Cortex of kidney (tissue), 1 donor: ENCODE results near the gene RNU5B-1.

Experiments used
- DNase-seq: peaks from one replicate; lab custom pipeline; 2025; lab: John Stamatoyannopoulos, UW

Gene RNU5B-1

DNA sequence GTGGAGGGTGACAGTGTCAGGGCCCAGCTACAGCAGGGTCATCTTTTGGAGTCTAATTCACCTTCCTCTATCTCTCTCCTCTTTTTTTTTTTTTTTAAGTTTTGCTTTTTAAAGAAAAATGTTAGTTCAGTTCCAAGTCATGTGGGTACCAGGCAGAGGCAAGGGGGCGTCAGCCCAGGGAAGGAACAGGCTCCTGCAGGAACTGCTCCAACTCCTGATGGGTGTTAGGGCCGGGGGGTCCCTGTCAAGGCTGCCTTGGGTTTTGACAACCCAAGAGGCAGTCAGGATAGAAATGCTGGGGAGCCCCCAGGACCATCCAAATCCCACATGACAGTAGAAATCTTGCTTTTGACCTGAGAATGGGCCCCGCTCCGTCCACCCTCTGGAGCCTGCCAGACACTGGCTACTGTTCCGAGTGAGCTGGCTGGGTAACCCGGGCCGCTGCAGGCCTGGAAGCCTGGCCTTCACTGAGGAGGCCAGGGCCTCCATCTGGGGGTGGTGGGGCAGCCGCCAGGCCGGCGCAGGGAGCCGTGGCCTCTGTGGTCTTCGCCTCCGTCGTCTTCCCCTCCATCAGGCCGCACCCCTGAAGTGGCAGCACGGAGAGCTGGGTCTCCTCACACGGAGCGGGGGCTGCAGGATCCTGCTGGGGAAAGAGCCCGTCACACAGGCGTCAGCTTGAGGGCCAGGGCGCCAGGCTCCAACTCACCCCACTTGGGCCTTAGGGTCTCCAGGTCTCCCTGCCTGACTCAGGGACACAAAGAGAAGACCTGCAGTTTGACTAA lies 24.2 kb downstream of the RNU5B-1 start:
- no peak for DNase-seq

GRCh38 chr15:65329288-65329983 lies 25.0 kb downstream of the RNU5B-1 start:
- no peak for DNase-seq

DNA sequence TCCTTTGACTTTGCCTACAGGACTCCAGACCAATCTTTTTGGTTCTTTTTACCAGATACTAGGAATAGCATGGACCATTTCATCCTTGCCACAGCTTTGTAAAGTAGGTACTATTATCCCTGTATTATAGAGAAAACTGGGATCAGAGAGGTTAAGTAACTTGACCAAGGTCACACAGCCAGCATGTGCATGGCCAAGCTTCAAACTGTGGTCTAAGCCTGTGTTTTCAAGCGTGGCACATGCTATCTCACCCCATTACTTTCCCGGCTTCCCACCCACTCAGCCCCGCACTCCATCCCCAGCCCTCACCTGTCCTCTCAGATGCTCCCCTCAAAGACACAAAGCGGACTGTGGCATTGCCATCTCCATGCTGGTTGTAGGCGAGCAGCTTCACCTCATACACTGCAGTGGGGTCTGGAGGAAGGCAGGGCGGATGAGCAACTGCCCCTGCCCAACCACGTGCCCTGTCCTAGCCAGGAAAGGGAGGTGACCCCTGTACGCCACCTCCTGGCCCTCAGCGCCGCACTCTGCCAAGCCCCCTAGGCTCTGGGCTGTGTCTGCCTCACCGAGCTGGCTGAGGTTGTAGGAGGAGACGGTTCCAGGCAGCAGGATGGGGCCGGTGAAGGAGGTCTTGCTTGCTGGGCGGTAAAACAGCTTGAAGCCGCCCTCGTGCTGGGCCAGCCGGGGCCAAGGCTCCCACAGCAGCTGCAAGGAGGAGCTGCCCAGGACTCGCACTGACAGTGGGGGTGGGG lies 25.7 kb downstream of the RNU5B-1 start:
- no peak for DNase-seq

DNA sequence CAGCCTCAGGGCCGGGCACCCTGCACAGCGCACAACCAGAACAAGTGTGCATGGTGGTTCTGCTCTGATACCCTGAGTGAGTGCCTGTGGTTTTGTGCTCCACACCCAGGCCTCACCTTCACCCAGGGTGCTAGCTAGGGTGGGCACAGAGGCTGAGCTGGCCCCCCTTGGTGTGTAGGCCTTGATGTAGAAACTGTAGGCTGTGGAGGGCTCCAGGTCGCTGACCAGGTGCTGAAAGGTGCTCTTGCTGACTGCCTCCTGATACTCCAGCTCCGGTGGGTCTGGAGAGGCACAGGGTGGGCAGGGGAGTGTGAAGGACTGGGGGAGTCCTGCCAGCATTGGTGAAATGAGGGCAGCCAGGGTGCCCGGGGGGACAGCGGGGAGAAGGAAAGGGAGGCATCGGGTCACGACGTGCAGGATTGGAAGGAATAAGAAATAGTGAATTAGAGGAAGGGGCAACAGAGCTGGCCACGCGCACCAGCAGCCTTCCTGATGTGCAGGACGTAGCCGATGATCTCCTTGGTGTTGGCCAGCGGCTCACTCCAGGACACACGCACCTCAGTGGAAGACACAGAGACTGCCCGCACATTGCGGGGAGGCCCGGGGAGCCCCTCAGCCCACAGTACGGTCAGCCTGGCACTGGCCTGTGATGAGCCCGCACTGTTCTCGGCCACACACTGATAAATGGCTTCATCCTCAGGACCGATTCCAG lies 26.6 kb downstream of the RNU5B-1 start:
- no peak for DNase-seq

DNA sequence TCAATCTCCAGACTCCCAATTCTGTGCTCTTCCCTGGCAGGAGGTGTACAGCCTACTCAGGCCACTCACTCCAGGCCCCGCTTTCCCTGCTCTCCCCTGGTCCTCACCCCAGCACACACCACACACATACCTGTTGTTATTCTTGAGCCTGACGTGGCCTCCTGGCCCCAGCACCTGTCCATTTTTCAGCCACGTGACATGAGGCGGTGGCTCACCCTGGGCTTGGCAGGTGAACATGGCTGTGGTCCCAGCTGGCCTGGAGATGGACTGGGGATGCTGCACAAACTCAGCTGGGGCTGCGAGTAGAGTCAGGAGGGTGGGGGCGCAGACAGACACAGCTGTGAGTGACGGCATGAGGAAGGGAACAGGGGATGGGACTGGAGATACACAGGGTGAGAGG lies 27.3 kb downstream of the RNU5B-1 start:
- DNase-seq = no peak

GRCh38 chr15:65332391-65333147 lies 28.1 kb downstream of the RNU5B-1 start:
- DNase-seq = no peak

- DNase-seq = no peak
Measured at GRCh38 chr15:65333148-65333820, 28.8 kb downstream of the RNU5B-1 start.

DNA sequence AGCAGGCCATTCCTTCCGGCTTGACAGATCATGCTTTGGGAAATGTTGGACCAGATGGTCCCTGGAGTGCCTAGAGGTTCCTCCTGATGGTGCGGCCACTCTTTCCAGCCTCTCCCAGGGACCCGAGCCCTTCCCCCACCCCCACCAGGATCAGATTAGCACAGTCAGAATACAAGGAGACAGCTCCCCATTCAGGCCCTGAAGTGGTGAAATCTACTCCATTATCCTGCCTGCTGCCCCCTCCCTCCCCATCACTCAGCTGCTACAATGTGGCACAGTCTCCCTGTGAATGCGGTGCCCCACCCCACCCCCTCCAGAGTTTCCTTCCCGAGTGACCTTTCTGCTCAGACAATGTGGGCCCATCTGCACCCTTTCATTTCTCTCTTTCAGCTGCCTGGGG lies 29.4 kb downstream of the RNU5B-1 start:
- DNase-seq = no peak

DNA sequence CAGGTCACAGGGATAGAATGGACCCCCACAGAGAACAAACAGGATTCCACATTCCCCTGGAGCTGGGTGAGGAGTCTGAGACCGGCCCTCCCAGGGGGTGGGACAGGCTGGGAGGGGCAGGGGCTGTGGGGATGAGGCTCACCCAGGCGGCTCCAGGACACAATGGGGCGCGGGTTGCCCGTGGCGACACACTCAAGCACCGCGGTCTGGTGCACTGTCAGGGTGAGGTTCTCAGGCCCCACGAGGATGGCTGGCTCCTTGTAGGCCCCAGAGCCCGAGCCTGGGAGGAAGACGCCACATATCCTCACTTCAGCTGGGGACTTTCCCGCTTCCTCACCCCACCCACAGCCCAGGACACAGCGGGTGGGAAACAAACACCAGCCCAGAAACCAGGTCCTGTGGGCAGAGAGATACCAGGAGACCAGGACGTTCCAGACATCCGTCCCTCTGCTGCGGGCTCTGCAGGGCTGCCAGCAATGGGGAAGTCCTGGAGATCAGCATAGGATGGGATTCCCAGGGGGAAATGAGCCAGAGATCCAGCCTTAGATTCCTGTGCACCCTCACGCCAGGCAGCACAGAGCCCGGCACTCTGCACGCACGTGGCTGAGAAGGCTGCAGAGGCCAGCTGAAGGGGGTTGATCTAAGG lies 30.2 kb downstream of the RNU5B-1 start:
- no peak for DNase-seq

- no peak for DNase-seq
Measured at GRCh38 chr15:65335278-65336055, 31.0 kb downstream of the RNU5B-1 start.

DNA sequence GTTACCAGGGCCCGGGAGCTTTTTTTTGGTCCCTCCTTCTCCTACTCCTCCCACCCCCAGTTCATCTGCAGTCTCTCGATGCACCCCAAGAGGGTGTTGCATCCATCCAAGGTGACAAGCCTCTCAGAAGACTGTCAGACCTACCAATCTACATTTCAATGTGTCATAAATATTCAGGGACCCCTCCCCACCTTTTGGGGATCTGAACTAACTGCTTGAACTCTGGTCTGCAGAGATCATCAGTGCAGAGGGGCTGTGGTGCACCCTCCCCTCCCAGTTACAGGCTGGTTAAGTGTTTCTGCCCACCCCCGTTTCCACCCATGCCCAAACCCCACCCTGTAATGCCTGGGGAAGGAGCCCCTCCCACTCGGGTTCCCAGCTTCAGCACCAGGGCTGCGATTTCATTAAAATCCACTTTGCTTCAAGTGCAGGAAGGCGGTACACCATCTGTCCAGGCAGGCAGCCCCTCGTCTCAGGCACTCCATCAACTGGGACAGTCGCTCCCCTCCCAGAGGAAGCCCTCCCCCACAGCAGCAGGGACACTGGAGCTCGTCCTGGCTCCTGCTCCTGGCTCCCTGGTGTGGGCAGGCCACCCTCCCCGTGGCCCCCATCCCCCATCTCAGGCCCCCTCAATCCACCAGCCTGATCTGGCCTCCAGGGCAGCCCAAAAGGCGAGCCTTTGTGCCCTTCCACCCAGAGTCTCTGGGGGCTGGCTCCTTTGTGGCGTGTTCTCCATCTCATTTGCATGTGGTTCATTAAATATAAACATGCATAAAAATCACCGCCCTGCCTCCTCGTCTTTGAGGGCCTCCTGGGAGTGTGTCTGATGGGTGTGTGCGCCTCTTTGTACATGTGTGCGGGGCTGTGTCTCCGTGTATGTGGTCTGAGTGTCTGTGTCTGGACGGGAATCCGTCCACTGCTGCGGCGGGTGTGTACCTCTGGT lies 32.3 kb downstream of the RNU5B-1 start:
- DNase-seq = no peak

GRCh38 chr15:65337436-65338070 lies 33.1 kb downstream of the RNU5B-1 start:
- DNase-seq = no peak

GRCh38 chr15:65338366-65338765 lies 33.9 kb downstream of the RNU5B-1 start:
- no peak for DNase-seq

- DNase-seq = no peak
Measured at GRCh38 chr15:65338823-65339222, 34.3 kb downstream of the RNU5B-1 start.

DNA sequence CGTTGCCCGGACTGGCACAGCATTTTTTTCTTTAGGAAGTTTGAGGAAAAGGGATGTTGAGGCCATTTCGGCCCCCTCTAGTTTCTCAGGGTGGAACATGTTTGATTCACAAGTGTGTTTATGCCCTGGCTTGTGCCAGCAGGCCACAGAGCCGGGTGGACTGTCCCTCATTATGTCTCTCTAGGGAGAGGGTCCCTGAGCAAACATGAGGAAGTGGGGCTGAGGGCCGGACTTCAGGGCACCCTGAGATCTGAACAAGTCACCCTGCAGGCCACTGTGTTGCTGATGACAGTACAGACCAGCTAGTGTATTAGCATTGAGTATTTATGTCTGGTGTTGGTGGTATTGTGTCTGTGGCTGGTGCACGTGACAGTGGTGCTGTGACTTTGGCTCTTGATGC lies 34.9 kb downstream of the RNU5B-1 start:
- DNase-seq = no peak

DNA sequence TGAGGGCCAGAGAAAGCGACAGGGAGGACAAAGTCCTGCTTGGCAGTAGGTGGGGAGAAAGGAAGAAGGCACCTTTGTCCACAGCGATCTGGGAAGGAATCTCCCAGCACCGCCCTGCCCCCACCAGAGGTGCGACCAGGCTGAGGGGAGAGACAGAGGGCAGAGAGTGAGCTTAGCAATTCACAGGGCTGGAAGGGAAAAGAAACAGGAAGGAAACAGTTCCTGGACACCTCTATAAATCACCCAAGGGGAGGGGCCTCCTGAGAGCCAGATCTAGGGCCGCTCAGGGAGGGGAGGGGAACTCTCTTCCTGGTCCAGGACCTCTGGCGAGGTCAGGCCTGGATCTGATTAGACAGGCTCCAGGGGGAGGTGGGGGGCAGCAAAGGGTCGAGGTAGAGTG lies 35.4 kb downstream of the RNU5B-1 start:
- no peak for DNase-seq

GRCh38 chr15:65342493-65342892 lies 38.0 kb downstream of the RNU5B-1 start:
- no peak for DNase-seq
